Measurements from ENCODE around the gene ECE1.

GRCh38 chr1:21318714-21319159, 28.5 kb upstream of the ECE1 start:
- TF ChIP-seq, protein P1, sequence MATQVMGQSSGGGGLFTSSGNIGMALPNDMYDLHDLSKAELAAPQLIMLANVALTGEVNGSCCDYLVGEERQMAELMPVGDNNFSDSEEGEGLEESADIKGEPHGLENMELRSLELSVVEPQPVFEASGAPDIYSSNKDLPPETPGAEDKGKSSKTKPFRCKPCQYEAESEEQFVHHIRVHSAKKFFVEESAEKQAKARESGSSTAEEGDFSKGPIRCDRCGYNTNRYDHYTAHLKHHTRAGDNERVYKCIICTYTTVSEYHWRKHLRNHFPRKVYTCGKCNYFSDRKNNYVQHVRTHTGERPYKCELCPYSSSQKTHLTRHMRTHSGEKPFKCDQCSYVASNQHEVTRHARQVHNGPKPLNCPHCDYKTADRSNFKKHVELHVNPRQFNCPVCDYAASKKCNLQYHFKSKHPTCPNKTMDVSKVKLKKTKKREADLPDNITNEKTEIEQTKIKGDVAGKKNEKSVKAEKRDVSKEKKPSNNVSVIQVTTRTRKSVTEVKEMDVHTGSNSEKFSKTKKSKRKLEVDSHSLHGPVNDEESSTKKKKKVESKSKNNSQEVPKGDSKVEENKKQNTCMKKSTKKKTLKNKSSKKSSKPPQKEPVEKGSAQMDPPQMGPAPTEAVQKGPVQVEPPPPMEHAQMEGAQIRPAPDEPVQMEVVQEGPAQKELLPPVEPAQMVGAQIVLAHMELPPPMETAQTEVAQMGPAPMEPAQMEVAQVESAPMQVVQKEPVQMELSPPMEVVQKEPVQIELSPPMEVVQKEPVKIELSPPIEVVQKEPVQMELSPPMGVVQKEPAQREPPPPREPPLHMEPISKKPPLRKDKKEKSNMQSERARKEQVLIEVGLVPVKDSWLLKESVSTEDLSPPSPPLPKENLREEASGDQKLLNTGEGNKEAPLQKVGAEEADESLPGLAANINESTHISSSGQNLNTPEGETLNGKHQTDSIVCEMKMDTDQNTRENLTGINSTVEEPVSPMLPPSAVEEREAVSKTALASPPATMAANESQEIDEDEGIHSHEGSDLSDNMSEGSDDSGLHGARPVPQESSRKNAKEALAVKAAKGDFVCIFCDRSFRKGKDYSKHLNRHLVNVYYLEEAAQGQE (IDR thresholded peaks at IDR 0.05; ENCODE audit: borderline replicate concordance) = no peak
- TF ChIP-seq, protein P1 (CRISPR knock-in tag; IDR thresholded peaks at IDR 0.05; ENCODE audit: low read depth) = no peak
- TF ChIP-seq RBFOX2 (IDR thresholded peaks at IDR 0.05; ENCODE audit: low read depth, low read length) = no peak
